Ascending aorta (tissue), 2 donors: ENCODE measurements around the gene SLC35G3. TPM values are rescaled to one million over a fixed set of nuclear protein-coding genes. Genes with fewer than 3 reads are reported as not detected.
"Not testable (repeated sequence)": the region's sequence is repeated elsewhere in the genome, so short reads cannot be mapped to it uniquely, and the experiment has no call there.

Experiments
- DNase-seq, 2 donors: peaks; one replicate each; pipeline ENCODE4 v3.0.0-alpha.2; 2019; ENCODE audit warnings: low spot score in 2 of 2
- H3K27ac ChIP-seq, 2 donors: fragments of 200-600 bp; sonication (generic); one replicate each; pipeline ENCODE4 v1.5.1; 2016 to 2017; ENCODE audit warnings: mild to moderate bottlenecking in 1 of 2
- H3K27me3 ChIP-seq: fragments of 200-600 bp; sonication (generic); one replicate; pipeline ENCODE4 v1.5.1; 2017
- H3K36me3 ChIP-seq, 2 donors: fragments of 200-600 bp; sonication (generic); one replicate each; pipeline ENCODE4 v1.5.1; 2016
- H3K4me1 ChIP-seq, 2 donors: fragments of 200-600 bp; sonication (generic); one replicate each; pipeline ENCODE4 v1.5.1; 2016 to 2017; ENCODE audit warnings: mild to moderate bottlenecking in 1 of 2
- H3K4me3 ChIP-seq, 2 donors: fragments of 200-600 bp; sonication (generic); one replicate each; pipeline ENCODE4 v1.5.1; 2016 to 2017; ENCODE audit warnings: mild to moderate bottlenecking in 1 of 2
- H3K9me3 ChIP-seq, 2 donors: fragments of 200-600 bp; sonication (generic); one replicate each; pipeline ENCODE4 v1.5.1; 2016
- intact Hi-C: fragments of 100-400 bp; cut with DNase I; formaldehyde crosslinking; loops from one replicate; pipeline ENCODE4 v1.15.1; 2023
- total RNA-seq: library from RNA; depleted of rRNA; stranded (reverse); fragments of >200 nt; gene quantifications from one replicate; pipeline ENCODE4 v1.1.0, GENCODE V29; 2016
- TF ChIP-seq, protein P1 (sequence below), 3 experiments: fragments of 200-600 bp in 2 of 3; fragments of 450-650 bp in 1 of 3; sonication (generic) in 2 of 3; IDR thresholded peaks; one replicate each; pipeline ENCODE4 v1.5.1; 2016 to 2019; ENCODE audit warnings: antibody characterized with exemption in 3 of 3, mild to moderate bottlenecking in 1 of 3, moderate library complexity in 1 of 3

The SLC35G3 gene
- total RNA-seq, 1 donor from 2014 or later = not detected

DNA sequence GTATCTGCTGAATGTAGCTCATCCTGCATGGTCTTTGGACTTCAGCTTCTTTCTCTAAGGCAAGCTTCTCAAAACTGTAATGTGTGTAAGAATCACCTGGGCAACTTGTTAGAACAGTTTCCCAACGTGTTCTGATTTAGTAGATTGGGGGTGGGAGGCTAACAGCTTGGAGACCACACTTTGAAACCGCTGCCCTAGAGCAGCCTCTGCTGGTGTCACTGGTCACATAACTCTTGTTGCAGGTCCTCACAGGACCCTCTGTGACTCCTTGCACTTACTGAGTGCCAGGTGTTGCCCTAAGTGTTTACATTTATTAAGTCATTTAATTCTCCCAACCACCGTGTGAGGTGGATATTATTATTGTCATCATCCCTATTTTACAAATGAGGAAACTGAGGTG is 9.9 kb downstream of the SLC35G3 start:
- intact Hi-C loops = no loop called here

DNA sequence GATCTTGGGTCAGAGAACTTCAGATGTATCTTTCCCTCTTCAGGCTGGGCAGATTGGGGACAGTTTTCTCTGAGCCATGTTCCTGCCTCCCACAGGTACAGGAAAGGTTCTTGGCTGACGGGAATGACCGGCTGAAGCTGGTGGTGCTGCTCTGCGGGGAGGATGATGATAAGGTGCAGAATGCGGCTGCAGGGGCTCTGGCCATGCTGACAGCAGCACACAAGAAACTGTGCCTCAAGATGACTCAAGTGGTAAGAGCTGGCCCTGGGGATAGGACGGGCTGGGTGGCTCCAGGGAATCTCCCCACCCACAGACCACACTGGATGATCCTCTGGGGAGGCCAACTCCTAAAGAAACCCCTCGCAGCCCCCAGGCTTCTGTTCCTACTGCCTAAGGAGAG is 10.9 kb downstream of the SLC35G3 start:
- intact Hi-C loops = no loop called here
- DNase-seq = no peak
- Histone ChIP-seq H3K27ac (no peak overlapping the region), H3K4me3 (no peak overlapping the region), H3K9me3 (no peaks in the 10 kb centered on the region), H3K36me3 (no peaks in the 10 kb centered on the region), H3K27me3 (no peaks in the 10 kb centered on the region), H3K4me1 (no peaks in the 10 kb centered on the region)
- TF ChIP-seq, protein P1, sequence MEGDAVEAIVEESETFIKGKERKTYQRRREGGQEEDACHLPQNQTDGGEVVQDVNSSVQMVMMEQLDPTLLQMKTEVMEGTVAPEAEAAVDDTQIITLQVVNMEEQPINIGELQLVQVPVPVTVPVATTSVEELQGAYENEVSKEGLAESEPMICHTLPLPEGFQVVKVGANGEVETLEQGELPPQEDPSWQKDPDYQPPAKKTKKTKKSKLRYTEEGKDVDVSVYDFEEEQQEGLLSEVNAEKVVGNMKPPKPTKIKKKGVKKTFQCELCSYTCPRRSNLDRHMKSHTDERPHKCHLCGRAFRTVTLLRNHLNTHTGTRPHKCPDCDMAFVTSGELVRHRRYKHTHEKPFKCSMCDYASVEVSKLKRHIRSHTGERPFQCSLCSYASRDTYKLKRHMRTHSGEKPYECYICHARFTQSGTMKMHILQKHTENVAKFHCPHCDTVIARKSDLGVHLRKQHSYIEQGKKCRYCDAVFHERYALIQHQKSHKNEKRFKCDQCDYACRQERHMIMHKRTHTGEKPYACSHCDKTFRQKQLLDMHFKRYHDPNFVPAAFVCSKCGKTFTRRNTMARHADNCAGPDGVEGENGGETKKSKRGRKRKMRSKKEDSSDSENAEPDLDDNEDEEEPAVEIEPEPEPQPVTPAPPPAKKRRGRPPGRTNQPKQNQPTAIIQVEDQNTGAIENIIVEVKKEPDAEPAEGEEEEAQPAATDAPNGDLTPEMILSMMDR (IDR thresholded peaks at IDR 0.05) = no peak

More for the DNA sequence above, 9.9 kb downstream of the SLC35G3 start:
- Histone ChIP-seq H3K27me3 (no peaks in the 10 kb centered on the region), H3K36me3 (no peaks in the 10 kb centered on the region), H3K4me3 (no peak overlapping the region), H3K4me1 (no peaks in the 10 kb centered on the region), H3K9me3 (no peaks in the 10 kb centered on the region), H3K27ac (no peak overlapping the region)
- TF ChIP-seq, protein P1 (IDR thresholded peaks at IDR 0.05) = no peak
- no peak for DNase-seq

DNA sequence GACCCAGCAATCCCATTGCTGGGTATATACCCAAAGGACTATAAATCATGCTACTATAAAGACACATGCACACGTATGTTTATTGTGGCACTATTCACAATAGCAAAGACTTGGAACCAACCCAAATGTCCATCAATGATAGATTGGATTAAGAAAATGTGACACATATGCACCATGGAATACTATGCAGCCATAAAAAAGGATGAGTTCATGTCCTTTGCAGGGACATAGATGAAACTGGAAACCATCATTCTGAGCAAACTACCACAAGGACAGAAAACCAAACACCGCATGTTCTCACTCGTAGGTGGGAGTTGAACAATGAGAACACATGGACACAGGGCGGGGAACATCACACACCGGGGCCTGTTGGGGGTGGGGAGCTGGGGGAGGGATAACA is 14.8 kb downstream of the SLC35G3 start:
- intact Hi-C loops = loop anchor here (10.0 kb wide), 1 partner anchor 355 kb away; the partner anchor contains the start of gene SLFN12L

DNA sequence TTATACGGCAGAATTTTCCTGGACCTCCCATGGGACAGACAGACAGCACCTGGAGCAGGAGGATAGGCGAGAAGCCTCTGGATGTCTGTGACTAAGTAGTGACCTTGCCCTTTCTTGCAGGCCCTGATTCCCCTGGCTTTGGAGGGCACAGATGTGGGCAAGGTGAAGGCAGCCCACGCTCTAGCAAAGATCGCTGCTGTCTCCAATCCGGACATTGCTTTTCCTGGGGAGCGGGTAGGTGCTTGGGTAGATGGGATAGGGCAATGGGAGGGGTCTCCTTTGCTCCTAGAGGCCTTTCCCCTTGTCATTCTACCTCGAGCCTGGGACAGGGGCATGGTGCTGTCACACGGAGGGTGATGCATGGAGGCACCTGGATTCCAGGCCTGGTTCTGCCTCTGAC is 17.3 kb downstream of the SLC35G3 start:
- H3K36me3 ChIP-seq = no peaks in the 10 kb centered on the region
- no peaks in the 10 kb centered on the region for H3K27me3 ChIP-seq
- no peak overlapping the region for H3K4me3 ChIP-seq
- DNase-seq = no peak
- H3K9me3 ChIP-seq = no peaks in the 10 kb centered on the region
- H3K27ac ChIP-seq = no peak overlapping the region
- no peaks in the 10 kb centered on the region for H3K4me1 ChIP-seq
- TF ChIP-seq, protein P1 (IDR thresholded peaks at IDR 0.05) = no peak
- intact Hi-C loops = loop anchor here (10.0 kb wide), 1 partner anchor 358 kb away; the partner anchor contains the start of gene SLFN12L

More for the DNA sequence above, 14.8 kb downstream of the SLC35G3 start:
- not testable (repeated sequence) for H3K4me3 ChIP-seq, H3K9me3 ChIP-seq, H3K27ac ChIP-seq, H3K27me3 ChIP-seq, DNase-seq, H3K36me3 ChIP-seq, H3K4me1 ChIP-seq

DNA sequence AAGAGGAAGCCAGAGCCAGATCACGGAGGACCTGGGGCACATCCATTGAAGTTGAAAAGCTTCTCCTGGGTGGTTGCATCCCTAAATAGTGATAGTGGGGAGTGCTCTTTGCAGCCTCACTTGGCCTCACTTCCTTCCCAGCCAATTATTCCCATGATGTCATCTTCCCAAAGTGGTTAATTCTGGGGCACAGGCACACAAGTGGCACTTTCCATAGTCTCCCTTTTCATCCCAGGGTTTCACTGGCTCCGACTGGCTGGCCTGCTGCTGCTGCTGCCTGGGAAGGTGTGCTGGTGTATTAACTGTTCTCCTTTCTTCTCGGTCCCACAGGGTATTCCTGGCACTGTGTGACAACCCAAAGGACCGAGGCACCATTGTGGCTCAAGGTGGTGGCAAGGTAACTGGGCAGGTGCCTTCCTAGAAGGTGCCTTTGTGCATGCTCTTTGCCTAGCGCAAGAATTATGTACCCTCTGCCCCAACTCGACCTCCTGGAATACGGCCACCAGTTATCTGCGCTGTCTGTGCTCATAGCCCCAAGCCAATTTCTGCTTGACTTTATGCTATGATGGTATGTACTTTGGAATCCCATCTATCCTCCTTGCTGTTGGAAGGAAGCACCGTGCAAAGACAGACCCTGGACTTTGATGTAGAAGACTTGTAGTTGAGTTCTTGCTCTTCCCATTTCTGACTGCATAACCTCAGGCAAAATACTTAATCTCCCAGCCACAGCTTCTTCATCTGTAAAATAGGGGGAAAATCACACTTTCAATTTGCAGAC is 18.4 kb downstream of the SLC35G3 start:
- Histone ChIP-seq H3K36me3 (no peaks in the 10 kb centered on the region), H3K27ac (no peak overlapping the region), H3K4me3 (no peak overlapping the region), H3K9me3 (no peaks in the 10 kb centered on the region), H3K27me3 (no peaks in the 10 kb centered on the region), H3K4me1 (no peaks in the 10 kb centered on the region)
- no peak for DNase-seq
- TF ChIP-seq, protein P1 (IDR thresholded peaks at IDR 0.05) = no peak
- intact Hi-C loops = loop anchor here (10.0 kb wide), 1 partner anchor 359 kb away; the partner anchor contains the start of gene SLFN12L

DNA sequence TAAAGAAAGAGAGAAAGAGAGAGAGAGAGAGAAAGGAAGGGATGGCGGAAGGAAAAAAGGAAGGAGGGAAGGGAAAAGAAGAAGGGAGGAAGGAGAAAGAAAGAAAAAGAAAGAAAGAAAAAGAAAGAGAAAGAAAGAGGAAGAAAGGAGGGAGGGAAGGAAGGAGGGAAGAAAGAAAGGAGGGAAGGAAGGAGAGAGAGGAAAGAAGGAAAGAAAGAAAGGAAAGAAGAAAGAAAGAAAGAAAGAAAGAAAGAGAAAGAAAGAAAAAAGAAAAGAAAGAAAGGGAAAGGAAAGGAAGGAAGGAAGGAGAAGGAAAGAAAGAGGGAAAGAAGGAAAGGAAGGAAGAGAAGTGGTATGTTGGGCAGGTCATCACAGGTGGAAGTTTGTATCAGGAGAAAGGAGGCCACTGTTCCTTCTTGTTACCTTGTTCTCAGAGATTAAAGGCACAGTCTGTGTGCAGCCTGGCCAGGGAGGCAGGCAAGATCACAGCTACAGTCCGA is 19.3 kb downstream of the SLC35G3 start:
- H3K4me1 ChIP-seq = no peaks in the 10 kb centered on the region
- no peak overlapping the region for H3K4me3 ChIP-seq
- no peaks in the 10 kb centered on the region for H3K36me3 ChIP-seq
- peak in 1 of 2 donors; percentile 7 for DNase-seq
- H3K9me3 ChIP-seq = no peaks in the 10 kb centered on the region
- intact Hi-C loops = loop anchor here (10.0 kb wide), 1 partner anchor 360 kb away; the partner anchor contains the start of gene SLFN12L
- TF ChIP-seq, protein P1 (IDR thresholded peaks at IDR 0.05) = no peak
- H3K27me3 ChIP-seq = no peaks in the 10 kb centered on the region
- no peak overlapping the region for H3K27ac ChIP-seq

DNA sequence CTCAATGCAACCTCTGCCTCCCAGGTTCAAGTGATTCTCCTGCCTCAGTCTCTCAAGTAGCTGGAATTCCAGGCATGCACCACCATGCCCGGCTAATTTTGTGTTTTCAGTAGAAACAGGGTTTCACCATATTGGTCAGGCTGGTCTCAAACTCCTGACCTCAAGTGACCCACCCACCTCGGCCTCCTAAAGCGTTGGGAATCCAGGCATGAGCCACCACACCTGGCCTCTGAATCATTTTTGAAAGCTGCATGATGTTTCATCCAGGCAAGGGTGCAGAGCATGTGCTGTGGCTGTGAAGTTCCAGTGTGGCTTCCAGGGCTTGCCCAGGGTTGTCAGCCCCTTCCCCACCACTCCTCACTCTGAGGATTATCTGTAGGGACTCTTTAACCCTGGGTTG is 21.9 kb downstream of the SLC35G3 start:
- not testable (repeated sequence) for H3K9me3 ChIP-seq, H3K4me3 ChIP-seq, H3K36me3 ChIP-seq, H3K27ac ChIP-seq, H3K27me3 ChIP-seq, H3K4me1 ChIP-seq
- DNase-seq = peak in 1 of 2 donors; percentile 30
- intact Hi-C loops = loop anchor here (10.0 kb wide), 1 partner anchor 362 kb away; the partner anchor contains the start of gene SLFN12L
